ENCODE data around the gene SP140.

Gene SP140

DNA sequence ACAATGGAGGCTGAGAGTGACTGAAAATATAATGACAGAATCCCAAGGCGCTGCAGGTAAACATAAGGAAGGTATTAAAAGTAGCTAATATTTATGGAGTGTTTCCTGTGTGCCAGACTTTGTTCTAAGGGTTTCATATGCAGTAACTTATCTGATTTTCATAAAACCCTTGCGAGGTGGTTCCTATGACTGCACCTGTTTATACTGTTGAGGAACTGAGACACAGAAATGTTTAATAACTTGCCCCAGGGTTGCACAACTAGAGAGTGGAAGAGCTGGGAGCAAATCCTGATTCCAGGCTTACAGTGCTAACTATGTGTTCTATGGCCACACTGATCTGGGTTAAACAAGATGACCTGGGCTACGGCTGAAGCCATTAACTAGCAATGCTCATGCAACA is 8.1 kb upstream of the SP140 start:
- TF ChIP-seq GATA3 (IDR thresholded peaks at IDR 0.05; ENCODE audit: low read depth, low read length) (no peak), GATA2 (IDR thresholded peaks at IDR 0.05; ENCODE audit: low read depth, low read length) (no peak)

DNA sequence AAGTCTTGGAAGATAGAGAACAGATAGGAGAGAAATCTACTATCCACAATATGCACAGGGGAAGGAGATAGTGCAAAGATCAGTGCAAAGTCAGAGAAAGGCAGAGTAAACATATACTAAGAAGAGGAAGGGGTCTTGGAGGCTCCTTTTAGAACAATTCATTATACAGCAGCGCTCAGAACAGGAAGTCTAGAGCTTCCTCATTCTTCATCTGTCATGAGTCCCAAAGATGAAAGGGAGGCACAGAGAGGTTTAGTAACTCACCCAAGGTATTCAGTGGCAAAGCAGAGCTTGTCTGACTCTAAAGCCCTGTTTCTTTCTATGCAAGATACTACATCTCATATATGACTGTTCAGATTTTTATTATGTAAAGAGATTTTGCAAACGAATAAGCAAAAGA is 7.1 kb upstream of the SP140 start:
- TF ChIP-seq GATA3 (IDR thresholded peaks at IDR 0.05; ENCODE audit: low read depth, low read length) (no peak), GATA2 (IDR thresholded peaks at IDR 0.05; ENCODE audit: low read depth, low read length) (no peak)

DNA sequence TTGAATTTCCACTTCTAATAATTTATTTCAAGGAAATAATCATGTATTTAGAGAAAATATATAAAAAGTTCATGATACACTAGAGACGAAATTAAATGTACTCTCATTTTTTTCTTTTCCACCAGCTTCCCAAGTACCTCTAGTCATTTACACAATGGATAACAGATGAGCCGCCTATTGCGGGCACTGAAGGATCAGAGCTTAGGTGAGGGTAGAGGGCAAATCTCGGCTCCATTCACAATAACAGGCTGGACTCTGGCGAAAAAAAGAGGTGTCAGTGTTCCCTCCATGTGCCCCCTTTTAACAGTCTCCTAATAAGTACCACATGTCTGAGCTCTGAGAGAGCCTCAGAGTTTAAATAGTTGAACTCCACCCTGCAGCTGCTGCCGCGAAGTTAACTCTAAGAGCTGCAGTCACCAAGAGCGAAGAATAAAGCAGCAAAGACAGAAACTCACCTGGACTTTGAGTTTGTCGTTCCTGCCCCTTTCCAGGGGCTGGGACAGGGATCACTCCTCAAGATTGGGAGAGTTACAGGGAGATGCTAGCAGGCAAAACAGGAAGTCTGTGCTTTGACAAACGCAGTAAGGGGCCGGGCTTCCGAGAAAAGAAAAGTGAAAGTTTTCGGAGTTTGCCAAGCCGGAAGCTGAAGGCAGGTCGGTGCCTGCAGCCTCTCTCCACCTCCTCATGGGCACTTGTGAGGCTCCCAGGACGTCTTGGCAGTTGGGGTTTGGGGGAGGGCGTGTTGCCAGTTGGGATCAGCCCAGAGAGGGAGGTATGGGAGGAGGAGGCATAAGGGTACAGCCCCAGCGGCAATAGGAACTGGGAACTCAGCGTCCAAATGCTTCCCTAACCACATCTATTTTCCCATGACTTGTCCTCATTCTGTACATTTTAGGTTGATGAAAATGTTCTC is 5.9 kb upstream of the SP140 start, which contains the start of gene SP110:
SP110 (minus strand) TSS at position 566 of the 913 bp plus-strand sequence. CDS start 3,057 bp downstream, outside the sequence.
- TF ChIP-seq GATA3 (IDR thresholded peaks at IDR 0.05; ENCODE audit: low read depth, low read length) (no peak), GATA2 (IDR thresholded peaks at IDR 0.05; ENCODE audit: low read depth, low read length) (no peak)

DNA sequence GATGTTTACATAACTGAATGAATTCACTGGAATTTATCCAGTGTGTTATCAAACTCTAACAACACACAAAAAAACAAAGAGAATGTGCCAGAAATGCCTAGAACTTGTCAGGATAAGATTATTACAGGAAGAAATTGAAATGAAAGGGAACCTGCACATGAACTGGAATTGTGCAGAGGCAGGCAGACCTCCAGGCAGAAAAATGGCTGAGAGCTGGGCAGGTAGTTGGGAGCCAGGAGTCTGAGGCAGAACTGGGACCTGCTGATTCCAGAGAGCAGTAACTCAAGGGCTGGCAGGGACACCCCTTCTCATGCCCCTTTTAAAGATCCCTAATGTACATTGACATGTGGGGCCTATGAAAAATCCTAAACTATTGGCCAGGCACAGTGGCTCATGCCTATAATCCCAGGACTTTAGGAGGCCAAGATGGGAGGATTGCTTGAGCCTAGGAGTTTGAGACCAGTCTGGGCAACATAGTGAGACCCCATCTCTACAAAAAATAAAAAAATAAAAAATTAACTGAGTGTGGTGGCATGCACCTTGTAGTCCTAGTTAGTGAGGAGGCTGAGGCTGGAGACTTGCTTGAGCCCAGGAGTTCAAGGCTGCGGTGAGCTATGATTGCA is 5.1 kb upstream of the SP140 start:
- no peak for TF ChIP-seq GATA2 (IDR thresholded peaks at IDR 0.05; ENCODE audit: low read depth, low read length)
- TF ChIP-seq GATA3 (IDR thresholded peaks at IDR 0.05; ENCODE audit: low read depth, low read length): no peak

DNA sequence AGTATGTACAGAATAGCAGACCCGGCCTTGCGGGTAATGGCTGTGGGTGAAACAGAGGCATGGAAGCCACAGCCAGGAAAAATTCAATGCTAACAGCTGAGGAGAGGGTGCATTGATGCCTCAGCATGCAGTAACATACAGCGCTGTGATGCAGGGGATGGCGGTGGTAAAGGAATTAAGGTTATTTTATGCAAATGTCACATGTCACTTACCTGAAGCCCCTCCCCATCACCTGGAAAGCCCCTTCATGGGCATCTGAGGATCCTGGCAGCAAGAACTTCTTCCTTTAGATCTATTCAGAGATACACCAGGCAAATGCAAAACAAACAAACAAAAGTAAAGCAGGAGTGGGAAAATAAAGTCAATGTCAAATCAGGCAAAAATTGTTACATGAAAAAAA is 4.0 kb upstream of the SP140 start:
- TF ChIP-seq GATA2 (IDR thresholded peaks at IDR 0.05; ENCODE audit: low read depth, low read length): no peak
- TF ChIP-seq GATA3 (IDR thresholded peaks at IDR 0.05; ENCODE audit: low read depth, low read length): no peak

DNA sequence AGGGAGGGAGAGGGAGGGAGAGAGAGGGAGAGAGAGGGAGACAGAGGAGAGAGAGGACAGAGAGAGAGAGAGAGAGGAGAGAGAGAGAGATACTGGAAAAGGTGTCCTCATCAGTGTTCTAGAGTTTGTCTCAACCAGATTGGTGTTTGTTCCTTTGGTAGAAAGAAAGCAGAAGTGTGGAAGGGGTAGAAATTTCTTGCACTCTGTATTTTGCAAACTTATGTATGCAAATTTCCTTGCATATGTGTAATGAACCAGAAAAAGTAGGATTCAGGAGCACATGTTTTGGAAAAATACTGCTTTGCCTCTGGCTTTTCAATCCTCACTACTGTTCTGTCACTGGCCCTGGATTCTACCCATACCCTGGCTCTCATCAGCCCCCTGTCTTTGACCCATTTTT is 1.1 kb upstream of the SP140 start:
- no peak for TF ChIP-seq GATA3 (IDR thresholded peaks at IDR 0.05; ENCODE audit: low read depth, low read length)
- TF ChIP-seq GATA2 (IDR thresholded peaks at IDR 0.05; ENCODE audit: low read depth, low read length): no peak

DNA sequence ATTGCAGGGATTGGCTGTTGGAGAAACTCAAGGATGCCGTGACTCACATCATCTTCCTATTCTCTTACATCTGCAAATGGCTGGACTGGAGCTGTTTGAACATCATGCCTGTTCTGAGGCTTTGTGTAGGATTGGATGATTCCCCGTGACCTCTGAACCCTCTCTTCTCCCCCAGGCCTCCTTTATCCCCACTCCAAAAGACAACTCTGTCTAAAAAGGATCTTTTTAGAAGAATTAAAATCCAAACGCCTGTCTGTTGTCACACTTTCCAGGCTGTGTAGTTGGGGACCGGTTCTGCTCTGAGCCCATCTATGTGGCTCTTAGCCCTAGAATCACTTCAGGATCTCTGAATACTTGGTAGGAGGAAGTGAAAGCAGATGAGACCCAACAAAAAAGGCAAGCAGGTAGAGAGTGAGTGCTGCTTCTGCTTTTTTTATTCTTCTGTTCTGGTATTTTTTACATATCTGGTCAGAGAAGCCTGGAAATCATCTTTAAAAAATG is 565 bp downstream of the SP140 start:
- TF ChIP-seq GATA2 (IDR thresholded peaks at IDR 0.05; ENCODE audit: low read depth, low read length) (no peak), GATA3 (IDR thresholded peaks at IDR 0.05; ENCODE audit: low read depth, low read length) (no peak)

DNA sequence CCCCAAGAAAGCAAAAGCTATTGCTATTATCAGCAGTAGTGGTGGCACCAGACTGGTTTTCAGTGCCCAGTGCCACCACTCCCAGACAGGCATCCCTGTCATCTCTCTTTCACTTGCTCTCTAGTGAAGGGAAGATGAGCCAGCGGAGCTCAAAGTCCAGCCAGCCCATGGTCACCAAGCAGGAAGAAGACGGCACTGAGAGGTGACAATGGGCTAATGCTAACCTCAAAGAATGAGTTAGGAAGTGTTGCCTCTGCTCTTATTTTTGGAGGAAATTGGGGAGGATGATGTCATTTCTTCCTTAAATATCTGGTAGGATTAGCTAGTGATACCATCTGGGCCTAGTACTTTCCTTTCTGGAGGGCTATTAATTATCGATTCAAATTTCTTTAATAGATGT is 1.7 kb downstream of the SP140 start:
- TF ChIP-seq GATA3 (IDR thresholded peaks at IDR 0.05; ENCODE audit: low read depth, low read length) (no peak), GATA2 (IDR thresholded peaks at IDR 0.05; ENCODE audit: low read depth, low read length) (no peak)

DNA sequence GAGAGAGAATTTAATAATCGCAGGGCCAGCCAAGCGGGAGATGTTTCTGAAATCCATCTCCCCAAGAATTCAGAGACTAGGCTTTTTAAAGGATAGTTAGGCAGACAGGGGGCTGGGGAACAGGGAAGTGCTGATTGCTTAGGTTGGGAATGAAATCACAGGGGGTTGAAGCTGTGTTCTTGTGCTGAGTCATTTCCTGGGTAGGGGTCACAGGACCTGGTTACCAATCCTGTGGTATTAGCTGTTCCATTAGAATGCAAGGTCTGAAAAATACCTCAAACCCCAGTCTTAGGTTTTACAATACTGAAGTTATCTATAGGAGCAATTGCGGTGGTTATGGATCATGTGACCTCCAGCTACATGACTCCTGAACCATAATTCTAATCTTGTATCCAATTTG is 4.6 kb downstream of the SP140 start:
- TF ChIP-seq GATA3 (IDR thresholded peaks at IDR 0.05; ENCODE audit: low read depth, low read length): no peak
- TF ChIP-seq GATA2 (IDR thresholded peaks at IDR 0.05; ENCODE audit: low read depth, low read length): no peak

DNA sequence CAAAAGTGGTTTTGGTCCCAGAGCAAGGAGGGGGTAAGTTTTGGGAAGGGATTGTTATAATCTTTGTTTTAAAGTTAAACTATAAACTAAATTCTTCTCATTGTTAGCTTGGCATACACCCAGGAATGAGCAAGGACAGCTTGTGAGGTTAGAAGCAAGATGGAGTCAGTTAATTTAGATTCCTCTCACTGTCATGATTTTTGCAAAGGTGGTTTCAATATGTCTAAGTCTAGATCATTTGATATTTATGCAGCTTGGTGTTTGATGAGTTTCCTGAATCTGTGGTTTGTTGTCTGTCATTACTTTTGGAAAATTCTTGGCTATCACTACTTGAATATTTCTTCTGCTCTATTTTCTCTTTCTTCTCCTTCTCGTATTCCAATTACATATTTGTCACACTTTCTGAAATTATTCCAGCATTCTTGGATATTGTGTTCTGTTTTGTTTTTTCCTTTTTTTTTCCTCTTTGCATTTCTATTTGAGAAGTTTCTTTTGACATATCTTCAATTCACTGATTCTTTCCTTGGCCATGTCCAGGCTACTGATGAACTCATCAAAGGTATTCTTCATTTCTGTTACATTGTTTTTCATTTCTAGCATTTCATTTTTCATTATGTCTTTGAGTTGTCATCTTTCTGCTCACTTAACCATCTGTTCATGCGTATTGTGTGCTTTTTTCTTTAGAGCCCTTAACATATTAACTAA is 5.1 kb downstream of the SP140 start:
- TF ChIP-seq GATA3 (IDR thresholded peaks at IDR 0.05; ENCODE audit: low read depth, low read length): no peak
- no peak for TF ChIP-seq GATA2 (IDR thresholded peaks at IDR 0.05; ENCODE audit: low read depth, low read length)

DNA sequence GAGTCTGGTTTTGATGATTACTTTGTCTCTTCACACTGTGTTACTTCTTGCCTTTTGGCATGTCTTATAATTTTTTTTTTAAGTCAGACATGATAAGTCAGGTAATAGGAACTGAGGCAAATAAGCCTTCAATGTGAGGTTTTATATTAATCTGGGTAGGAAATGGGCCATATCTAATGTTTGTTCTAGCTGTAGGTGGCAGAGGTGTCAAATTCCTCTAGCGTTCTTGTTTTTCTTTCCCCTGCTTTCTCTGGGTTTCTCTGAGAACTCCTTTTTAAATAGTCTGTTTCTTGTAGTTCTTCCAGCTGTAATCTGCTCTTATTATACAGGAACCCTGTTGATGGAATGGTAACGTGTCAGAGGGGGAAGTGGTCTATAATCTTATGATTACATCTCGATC is 5.7 kb downstream of the SP140 start:
- no peak for TF ChIP-seq GATA2 (IDR thresholded peaks at IDR 0.05; ENCODE audit: low read depth, low read length)
- TF ChIP-seq GATA3 (IDR thresholded peaks at IDR 0.05; ENCODE audit: low read depth, low read length): no peak

DNA sequence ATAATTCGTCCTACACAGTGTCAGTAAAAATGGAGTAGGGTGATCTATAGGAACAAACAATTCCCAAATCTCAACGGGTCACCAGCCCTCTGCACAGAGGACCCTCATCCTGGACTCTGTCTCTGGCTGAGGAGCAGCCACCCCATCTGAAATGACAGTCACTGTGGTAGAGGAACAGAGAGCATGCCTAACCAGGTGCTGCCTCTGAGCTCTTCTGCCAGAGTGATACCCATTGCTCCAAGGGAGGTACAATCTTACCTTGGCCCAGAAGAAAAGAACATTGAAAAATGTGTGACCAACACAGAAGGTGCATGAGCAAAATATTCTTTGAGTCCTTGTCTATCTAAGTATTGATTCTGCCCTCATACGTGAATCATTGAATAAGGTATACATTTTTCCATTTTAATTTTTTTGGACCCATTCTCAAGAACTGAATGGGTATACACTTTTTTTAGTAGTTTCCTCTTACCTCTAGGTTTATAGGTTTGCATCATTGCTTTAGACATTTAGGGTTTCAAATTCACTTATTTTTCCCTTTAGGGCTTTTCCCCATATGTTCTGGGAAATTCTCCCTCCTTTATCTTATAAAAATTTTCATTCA is 8.7 kb downstream of the SP140 start:
- TF ChIP-seq GATA2 (IDR thresholded peaks at IDR 0.05; ENCODE audit: low read depth, low read length) (no peak), GATA3 (IDR thresholded peaks at IDR 0.05; ENCODE audit: low read depth, low read length) (no peak)

DNA sequence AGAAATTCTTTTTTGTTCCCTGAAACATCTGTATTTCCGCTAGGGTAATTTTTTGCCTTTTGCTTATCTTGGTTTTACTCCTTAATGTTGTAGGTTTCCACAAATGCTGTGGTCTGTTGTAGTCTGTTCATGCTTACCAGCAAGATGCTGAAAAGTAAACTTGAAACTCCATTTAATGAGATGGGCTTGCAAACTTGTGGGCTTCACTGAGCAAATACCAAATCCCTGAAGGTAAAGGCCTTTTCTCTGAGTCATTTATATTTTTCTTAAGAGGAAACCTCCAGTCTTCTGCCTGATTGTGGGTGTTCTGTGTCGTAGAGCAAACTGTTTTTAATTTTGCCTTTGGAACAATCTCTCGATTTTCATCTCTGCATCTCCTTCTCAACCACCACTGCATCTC is 9.3 kb downstream of the SP140 start:
- no peak for TF ChIP-seq GATA2 (IDR thresholded peaks at IDR 0.05; ENCODE audit: low read depth, low read length)
- TF ChIP-seq GATA3 (IDR thresholded peaks at IDR 0.05; ENCODE audit: low read depth, low read length): no peak

DNA sequence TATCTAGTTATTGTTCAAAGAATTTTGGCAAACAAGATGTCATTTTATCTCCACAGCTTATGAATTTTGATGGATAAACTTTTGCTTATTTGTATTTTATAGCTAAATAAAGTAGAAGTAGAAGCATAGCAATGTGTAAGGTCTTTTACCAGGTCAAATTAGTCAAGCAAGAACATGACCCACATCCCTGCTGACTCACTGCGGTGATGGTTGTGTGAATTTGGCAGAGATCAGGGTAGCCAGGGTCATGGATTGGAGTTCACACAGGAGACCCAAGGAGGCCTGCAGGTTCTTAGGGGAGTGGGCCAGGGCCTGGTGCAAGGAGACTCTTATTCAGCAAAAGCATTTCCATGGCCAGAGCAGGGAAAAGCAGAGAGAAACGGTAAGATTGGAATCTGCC is 18.7 kb downstream of the SP140 start:
- TF ChIP-seq GATA2 (IDR thresholded peaks at IDR 0.05; ENCODE audit: low read depth, low read length): no peak
- no peak for TF ChIP-seq GATA3 (IDR thresholded peaks at IDR 0.05; ENCODE audit: low read depth, low read length)
